Left ventricle myocardium inferior (tissue), 1 donor: ENCODE data around the gene SLC22A31. TPM values are rescaled to one million over a fixed set of nuclear protein-coding genes. Genes with fewer than 3 reads are reported as not detected.

Source experiments
- DNase-seq: peaks from one replicate; pipeline ENCODE4 v3.0.0-alpha.2; 2020
- H3K27ac ChIP-seq: fragments of 200-600 bp; replicated peaks from 2 replicates; pipeline ENCODE4 v1.8.0; 2021
- H3K27me3 ChIP-seq: fragments of 200-600 bp; 2 replicates; pipeline ENCODE4 v1.8.0; 2021; ENCODE audit warnings: low read depth
- H3K36me3 ChIP-seq: fragments of 200-600 bp; 2 replicates; pipeline ENCODE4 v1.8.0; 2021
- H3K4me1 ChIP-seq: fragments of 200-600 bp; 2 replicates; pipeline ENCODE4 v1.8.0; 2021
- H3K4me3 ChIP-seq: fragments of 200-600 bp; 2 replicates; pipeline ENCODE4 v1.8.0; 2021; ENCODE audit warnings: mild to moderate bottlenecking, moderate library complexity
- H3K9me3 ChIP-seq: fragments of 200-600 bp; replicated peaks from 2 replicates; pipeline ENCODE4 v1.8.0; 2021
- intact Hi-C: fragments of 100-400 bp; cut with micrococcal nuclease; formaldehyde crosslinking; loops from one replicate; pipeline ENCODE4 v1.11.0; 2022
- total RNA-seq: library from RNA; stranded (reverse); fragmentation: NEBNext Ultra II Directional; extraction: Animal tissue kit (Norgen Biotek cat#: 25700); gene quantifications from one replicate; pipeline ENCODE4 v1.2.1, GENCODE V29; 2021
- TF ChIP-seq, protein P1 (sequence below): fragments of 200-600 bp; IDR thresholded peaks from 2 replicates; pipeline ENCODE4 v1.8.0; 2021; ENCODE audit warnings: antibody characterized with exemption, mild to moderate bottlenecking, borderline replicate concordance
- donor health status: DM: no; HTN: yes; CAD: no; lungs with severe emphysema.

The SLC22A31 gene
- total RNA-seq, 1 donor from 2014 or later, result not detected

DNA sequence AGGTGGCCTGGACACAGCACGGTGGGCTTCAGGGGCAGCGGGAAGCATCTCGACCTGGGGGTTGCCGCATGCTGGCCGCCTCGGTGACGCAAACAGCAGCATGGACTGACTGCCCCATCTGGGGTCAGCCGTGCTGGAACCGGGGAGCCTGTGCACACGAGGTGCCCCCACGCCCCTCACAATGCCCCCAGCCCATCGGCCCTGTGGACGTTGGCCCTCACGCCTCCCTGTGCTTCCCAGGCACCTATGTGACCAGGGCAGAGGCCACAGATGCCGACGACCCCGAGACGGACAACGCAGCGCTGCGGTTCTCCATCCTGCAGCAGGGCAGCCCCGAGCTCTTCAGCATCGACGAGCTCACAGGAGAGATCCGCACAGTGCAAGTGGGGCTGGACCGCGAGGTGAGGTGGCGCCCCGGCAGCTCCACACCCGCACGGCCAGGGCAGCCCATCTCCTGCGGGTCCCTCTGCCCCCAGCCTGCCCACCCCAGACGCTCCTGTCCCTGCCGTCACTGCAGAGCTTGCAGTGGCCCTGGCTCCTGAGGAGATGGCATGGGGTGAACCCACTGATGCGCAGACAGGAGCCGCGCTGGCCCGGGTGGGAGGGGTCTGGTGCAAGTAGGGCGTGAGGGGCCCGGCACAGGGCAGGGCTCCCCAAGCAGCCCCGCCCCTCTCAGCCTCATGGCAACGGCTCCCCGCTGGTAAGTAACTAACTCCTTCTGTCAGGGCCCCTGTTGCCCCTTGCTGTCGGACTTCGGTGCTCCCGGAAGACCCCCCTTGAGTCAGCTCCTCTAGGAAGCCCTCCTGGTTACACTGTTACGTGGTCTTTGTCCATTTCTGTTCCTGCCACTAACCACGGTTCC lies 15.2 kb downstream of the SLC22A31 start:
- intact Hi-C loops, result no loop called here
- TF ChIP-seq, protein P1, sequence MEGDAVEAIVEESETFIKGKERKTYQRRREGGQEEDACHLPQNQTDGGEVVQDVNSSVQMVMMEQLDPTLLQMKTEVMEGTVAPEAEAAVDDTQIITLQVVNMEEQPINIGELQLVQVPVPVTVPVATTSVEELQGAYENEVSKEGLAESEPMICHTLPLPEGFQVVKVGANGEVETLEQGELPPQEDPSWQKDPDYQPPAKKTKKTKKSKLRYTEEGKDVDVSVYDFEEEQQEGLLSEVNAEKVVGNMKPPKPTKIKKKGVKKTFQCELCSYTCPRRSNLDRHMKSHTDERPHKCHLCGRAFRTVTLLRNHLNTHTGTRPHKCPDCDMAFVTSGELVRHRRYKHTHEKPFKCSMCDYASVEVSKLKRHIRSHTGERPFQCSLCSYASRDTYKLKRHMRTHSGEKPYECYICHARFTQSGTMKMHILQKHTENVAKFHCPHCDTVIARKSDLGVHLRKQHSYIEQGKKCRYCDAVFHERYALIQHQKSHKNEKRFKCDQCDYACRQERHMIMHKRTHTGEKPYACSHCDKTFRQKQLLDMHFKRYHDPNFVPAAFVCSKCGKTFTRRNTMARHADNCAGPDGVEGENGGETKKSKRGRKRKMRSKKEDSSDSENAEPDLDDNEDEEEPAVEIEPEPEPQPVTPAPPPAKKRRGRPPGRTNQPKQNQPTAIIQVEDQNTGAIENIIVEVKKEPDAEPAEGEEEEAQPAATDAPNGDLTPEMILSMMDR, result no peak
- H3K9me3 ChIP-seq, result no peaks in the 10 kb centered on the region
- no peak overlapping the region for H3K27ac ChIP-seq
- H3K4me1 ChIP-seq, result no peaks in the 10 kb centered on the region
- DNase-seq, result no peak
- H3K27me3 ChIP-seq, result peaks cover 32% of the 10 kb centered on the region
- H3K4me3 ChIP-seq, result no peak overlapping the region
- no peaks in the 10 kb centered on the region for H3K36me3 ChIP-seq

DNA sequence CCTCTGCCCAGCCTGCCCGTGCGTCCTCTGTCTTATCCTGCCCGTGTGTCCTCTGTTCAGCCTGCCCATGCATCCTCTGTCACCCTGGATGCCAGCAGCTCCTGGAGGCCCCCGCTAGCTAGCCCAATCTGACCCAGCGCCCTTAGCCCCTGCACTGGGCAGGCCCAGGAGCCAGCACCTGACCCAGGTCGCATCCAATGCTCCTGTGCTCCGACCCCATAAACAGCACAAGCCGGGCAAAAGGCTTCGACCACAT lies 15.7 kb downstream of the SLC22A31 start:
- no peaks in the 10 kb centered on the region for H3K4me1 ChIP-seq
- H3K36me3 ChIP-seq, result no peaks in the 10 kb centered on the region
- no peak overlapping the region for H3K4me3 ChIP-seq
- peaks cover 37% of the 10 kb centered on the region for H3K27me3 ChIP-seq
- no peak overlapping the region for H3K27ac ChIP-seq
- no peaks in the 10 kb centered on the region for H3K9me3 ChIP-seq
- intact Hi-C loops, result no loop called here
- TF ChIP-seq, protein P1, result no peak
- no peak for DNase-seq

GRCh38 chr16:89183975-89184676 lies 16.2 kb downstream of the SLC22A31 start:
- Histone ChIP-seq H3K4me1 (no peaks in the 10 kb centered on the region), H3K9me3 (no peaks in the 10 kb centered on the region), H3K4me3 (no peak overlapping the region), H3K27me3 (peaks cover 42% of the 10 kb centered on the region), H3K27ac (no peak overlapping the region), H3K36me3 (no peaks in the 10 kb centered on the region)
- DNase-seq, result no peak
- TF ChIP-seq, protein P1, result no peak
- intact Hi-C loops, result no loop called here

GRCh38 chr16:89183463-89183862 lies 16.9 kb downstream of the SLC22A31 start:
- intact Hi-C loops, result no loop called here
- Histone ChIP-seq H3K4me3 (no peak overlapping the region), H3K9me3 (no peaks in the 10 kb centered on the region), H3K27me3 (peaks cover 49% of the 10 kb centered on the region), H3K4me1 (no peaks in the 10 kb centered on the region), H3K27ac (no peak overlapping the region), H3K36me3 (no peaks in the 10 kb centered on the region)
- TF ChIP-seq, protein P1, result no peak
- no peak for DNase-seq

GRCh38 chr16:89179656-89180315 lies 20.6 kb downstream of the SLC22A31 start:
- H3K4me1 ChIP-seq, result no peaks in the 10 kb centered on the region
- H3K27me3 ChIP-seq, result peaks cover 86% of the 10 kb centered on the region
- DNase-seq, result no peak
- no peaks in the 10 kb centered on the region for H3K9me3 ChIP-seq
- no peak overlapping the region for H3K27ac ChIP-seq
- no peaks in the 10 kb centered on the region for H3K36me3 ChIP-seq
- TF ChIP-seq, protein P1, result no peak
- no peak overlapping the region for H3K4me3 ChIP-seq
- intact Hi-C loops, result no loop called here
